Measurements from ENCODE around the gene BAHCC1.

The BAHCC1 gene

GRCh38 chr17:81431545-81432482 is 36.6 kb downstream of the BAHCC1 start:
- no peak overlapping the region for H3K4me3 ChIP-seq (ENCODE audit: low read depth, low read length)
- no peak for TF ChIP-seq CTCF (IDR thresholded peaks at IDR 0.05; ENCODE audit: low read depth, low read length)

DNA sequence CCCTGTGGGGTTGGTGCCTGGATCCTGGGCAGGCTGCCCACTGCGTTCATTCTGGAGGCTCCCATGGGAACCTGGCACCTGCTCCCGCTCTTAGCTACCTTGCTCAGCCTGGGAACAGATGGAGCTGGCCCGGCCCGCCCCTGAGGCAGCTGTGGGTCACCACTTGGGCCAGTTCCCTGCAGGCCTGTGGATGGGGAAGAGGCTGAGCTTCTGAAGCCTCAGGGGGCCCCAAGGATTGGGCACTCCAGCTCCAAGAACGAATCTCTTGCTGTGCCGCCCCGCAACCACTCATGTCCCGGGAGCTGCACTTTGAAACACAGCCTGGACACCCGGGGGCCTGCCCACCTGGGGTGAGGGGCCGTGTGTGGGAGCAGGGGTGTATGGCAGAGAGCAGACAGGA is 37.7 kb downstream of the BAHCC1 start:
- TF ChIP-seq CTCF (IDR thresholded peaks at IDR 0.05; ENCODE audit: low read depth, low read length): no peak

DNA sequence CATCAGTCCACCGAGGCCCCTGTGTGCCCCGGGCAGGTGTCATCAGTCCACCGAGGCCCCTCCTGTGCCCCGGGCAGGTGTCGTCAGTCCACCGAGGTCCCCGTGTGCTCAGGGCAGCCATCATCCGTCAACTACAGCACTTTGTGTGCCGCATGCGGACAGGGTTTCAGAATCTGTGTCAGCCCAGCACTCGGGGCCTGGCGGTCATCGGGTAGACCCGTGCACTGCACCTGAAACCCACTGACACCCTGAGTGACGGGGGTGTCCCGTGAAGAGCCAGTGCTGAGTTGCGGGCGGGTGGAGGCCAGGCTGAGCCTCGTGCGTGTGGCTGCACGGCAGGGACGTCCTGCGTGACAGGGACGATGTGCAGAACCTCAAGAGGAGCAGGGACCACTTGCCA is 38.4 kb downstream of the BAHCC1 start:
- H3K4me3 ChIP-seq (ENCODE audit: low read depth, low read length): no peak overlapping the region
- no peak for TF ChIP-seq CTCF (IDR thresholded peaks at IDR 0.05; ENCODE audit: low read depth, low read length)

More for the DNA sequence above, 37.7 kb downstream of the BAHCC1 start:
- no peak overlapping the region for H3K4me3 ChIP-seq (ENCODE audit: low read depth, low read length)

GRCh38 chr17:81434072-81434471 is 38.8 kb downstream of the BAHCC1 start:
- no peak overlapping the region for H3K4me3 ChIP-seq (ENCODE audit: low read depth, low read length)
- no peak for TF ChIP-seq CTCF (IDR thresholded peaks at IDR 0.05; ENCODE audit: low read depth, low read length)

DNA sequence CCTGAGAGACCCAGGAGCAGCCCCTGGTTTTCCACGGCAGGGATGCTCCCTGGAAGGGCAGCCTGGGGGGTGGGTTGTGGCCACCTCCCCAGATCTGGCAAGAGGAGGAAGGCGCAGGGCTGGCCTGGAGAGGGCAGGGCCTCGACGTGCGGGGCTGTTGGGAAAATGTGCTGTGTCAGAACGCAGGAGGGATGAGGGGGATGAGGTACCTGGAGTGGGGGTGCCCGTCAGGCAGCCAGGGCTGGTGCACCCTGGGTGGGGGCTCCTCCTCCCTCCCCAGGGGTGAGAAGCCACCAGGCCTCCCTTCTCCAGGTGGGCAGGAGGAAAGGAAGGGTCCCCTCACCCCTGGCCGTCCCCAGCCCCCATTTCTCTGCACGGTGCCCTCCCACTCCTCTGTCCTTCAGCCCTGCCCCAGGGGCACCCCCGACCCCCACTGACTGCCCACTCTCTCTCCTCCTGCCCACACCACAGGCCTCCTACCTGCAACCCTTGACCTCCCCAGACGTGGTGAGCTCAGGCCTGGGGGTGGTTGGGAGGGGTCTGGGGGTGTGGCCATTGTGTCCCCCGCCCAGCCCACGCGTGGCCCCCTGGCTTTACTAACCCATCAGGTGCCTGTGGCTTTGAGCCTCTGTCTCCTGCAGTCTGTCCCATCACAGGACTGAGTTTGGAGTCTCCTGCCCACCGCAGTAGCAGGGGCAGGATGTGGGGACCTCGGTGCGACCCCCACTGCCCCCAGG is 39.6 kb downstream of the BAHCC1 start:
- H3K4me3 ChIP-seq (ENCODE audit: low read depth, low read length): no peak overlapping the region
- TF ChIP-seq CTCF (IDR thresholded peaks at IDR 0.05; ENCODE audit: low read depth, low read length): no peak

- TF ChIP-seq CTCF (IDR thresholded peaks at IDR 0.05; ENCODE audit: low read depth, low read length): no peak
- H3K4me3 ChIP-seq (ENCODE audit: low read depth, low read length): no peak overlapping the region
Measured at GRCh38 chr17:81435652-81436293, 40.5 kb downstream of the BAHCC1 start.

Data from WI38 (cell line).